CD4-positive, alpha-beta T cell treated with Interleukin-17A for 1 hour (primary cell): ENCODE data around the gene PGRMC2.
"Not testable (repeated sequence)": the region's sequence is repeated elsewhere in the genome, so short reads cannot be mapped to it uniquely, and the experiment has no call there.

Experiments
- DNase-seq: peaks from one replicate; pipeline ENCODE4 v3.0.0-alpha.2; 2020

Gene PGRMC2

GRCh38 chr4:128265550-128265949 is 22.1 kb downstream of the PGRMC2 start:
- DNase-seq: not testable (repeated sequence)

- DNase-seq: not testable (repeated sequence)
Measured at GRCh38 chr4:128259889-128260288, 27.7 kb downstream of the PGRMC2 start.

- not testable (repeated sequence) for DNase-seq
Measured at GRCh38 chr4:128258166-128258565, 29.4 kb downstream of the PGRMC2 start.

- no peak for DNase-seq
Measured at GRCh38 chr4:128256539-128256938, 31.1 kb downstream of the PGRMC2 start.

- DNase-seq: no peak
Measured at GRCh38 chr4:128255906-128256305, 31.7 kb downstream of the PGRMC2 start.

- DNase-seq: no peak
Measured at GRCh38 chr4:128249787-128250668, 37.6 kb downstream of the PGRMC2 start.

GRCh38 chr4:128247906-128248305 is 39.7 kb downstream of the PGRMC2 start:
- DNase-seq: no peak

- not testable (repeated sequence) for DNase-seq
Measured at GRCh38 chr4:128245391-128245790, 42.2 kb downstream of the PGRMC2 start.

- no peak for DNase-seq
Measured at GRCh38 chr4:128244379-128244778, 43.2 kb downstream of the PGRMC2 start.

- DNase-seq: no peak
Measured at GRCh38 chr4:128242601-128243000, 45.0 kb downstream of the PGRMC2 start.

- DNase-seq: no peak
Measured at GRCh38 chr4:128241981-128242380, 45.6 kb downstream of the PGRMC2 start.

- DNase-seq: no peak
Measured at GRCh38 chr4:128241425-128241913, 46.1 kb downstream of the PGRMC2 start.

- no peak for DNase-seq
Measured at GRCh38 chr4:128241019-128241418, 46.6 kb downstream of the PGRMC2 start.

GRCh38 chr4:128234836-128235235 is 52.8 kb downstream of the PGRMC2 start:
- no peak for DNase-seq

GRCh38 chr4:128232719-128233118 is 54.9 kb downstream of the PGRMC2 start:
- DNase-seq: no peak

- DNase-seq: no peak
Measured at GRCh38 chr4:128228845-128229795, 58.5 kb downstream of the PGRMC2 start.

- no peak for DNase-seq
Measured at GRCh38 chr4:128227991-128228571, 59.5 kb downstream of the PGRMC2 start.

- DNase-seq: no peak
Measured at GRCh38 chr4:128225148-128225547, 62.5 kb downstream of the PGRMC2 start.

GRCh38 chr4:128221586-128221985 is 66.0 kb downstream of the PGRMC2 start:
- no peak for DNase-seq

GRCh38 chr4:128220286-128221235 is 67.1 kb downstream of the PGRMC2 start:
- peak; percentile 3 for DNase-seq
